Activated CD8-positive, alpha-beta memory T cell treated with anti-CD3 and anti-CD28 coated beads, Interleukin-2, amount 50 U/mL, for 1 hour (primary cell): Measurements from ENCODE around the gene CBLN3.

Experiments
- DNase-seq: peaks from one replicate; pipeline ENCODE4 v3.0.0-alpha.2; 2020; ENCODE audit errors: extremely low read depth

Gene CBLN3

DNA sequence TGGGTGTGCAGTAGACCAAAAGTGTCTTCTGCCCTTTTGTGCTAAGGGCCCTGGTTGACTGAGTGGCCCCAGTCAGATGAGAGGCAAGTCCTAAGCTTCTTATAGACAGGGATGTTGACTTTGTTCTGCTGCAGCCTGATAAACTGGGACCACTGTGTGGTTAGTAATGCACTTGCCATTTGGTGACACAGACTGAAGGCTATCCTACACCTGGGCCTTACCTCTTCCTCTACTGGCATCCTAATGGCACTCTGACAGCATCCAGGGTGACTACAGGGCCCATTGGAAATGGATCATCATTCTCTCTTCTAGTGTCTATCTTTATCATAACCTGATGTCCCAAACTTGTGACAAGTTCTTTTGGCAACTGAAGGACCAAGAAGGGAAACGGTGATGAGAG, 9.8 kb upstream of the CBLN3 start:
- DNase-seq: no peak

DNA sequence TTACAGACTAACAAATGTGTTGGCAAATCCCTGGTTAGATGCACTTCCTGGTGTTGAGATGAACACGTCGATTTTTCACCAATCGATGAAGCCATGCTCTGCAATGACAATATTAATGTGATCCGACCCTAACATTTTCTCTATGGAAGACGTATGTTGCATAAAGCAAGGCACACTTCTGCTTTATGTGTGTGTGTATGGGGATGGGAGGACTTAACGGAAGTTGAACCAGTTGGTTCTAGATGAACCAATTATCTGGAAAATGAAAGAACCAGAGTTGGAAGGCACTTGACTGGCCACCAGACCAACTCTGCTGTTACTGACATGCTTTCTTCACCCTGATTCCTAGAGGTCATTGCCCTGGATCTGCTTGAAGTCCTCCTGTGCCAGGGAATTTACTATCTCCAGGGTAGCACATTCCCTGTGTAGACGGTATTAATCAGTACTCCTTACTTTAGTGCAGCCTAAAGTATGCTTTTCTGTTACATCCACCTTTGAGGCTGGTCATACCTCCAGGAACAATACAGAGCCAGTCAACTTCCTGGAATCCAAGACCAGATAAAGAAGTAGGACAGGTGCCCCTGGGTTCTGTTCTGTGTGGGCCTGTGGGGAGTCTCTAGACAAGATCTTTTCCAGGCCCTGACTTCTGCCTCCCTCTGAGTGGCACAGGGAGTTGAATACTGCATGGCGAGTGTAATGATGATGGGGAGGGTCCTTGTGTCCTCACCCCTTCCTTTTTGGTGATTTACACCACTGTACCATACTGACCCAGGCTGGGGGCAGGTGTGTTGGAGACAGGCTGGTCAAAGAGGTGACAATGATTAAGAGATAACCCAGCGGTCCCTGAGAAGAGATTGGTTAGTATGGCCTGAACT, 9.0 kb upstream of the CBLN3 start:
- DNase-seq: no peak

DNA sequence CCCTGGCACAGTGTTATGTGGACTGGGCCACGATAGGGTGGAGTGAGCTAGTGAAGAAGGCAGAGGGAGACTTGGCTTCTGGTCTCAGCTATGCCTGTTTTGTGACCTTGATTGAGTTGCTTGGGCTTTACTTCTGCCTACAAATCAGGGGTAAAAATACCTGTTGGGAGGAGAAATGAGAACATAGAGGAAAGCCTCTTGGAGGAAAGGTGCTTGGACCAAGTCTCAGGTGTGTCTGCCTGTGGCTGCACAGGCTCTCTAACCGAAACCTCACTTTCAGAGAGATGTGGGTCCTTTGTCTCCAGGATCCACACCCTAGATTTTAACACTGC, 8.2 kb upstream of the CBLN3 start:
- DNase-seq: no peak

DNA sequence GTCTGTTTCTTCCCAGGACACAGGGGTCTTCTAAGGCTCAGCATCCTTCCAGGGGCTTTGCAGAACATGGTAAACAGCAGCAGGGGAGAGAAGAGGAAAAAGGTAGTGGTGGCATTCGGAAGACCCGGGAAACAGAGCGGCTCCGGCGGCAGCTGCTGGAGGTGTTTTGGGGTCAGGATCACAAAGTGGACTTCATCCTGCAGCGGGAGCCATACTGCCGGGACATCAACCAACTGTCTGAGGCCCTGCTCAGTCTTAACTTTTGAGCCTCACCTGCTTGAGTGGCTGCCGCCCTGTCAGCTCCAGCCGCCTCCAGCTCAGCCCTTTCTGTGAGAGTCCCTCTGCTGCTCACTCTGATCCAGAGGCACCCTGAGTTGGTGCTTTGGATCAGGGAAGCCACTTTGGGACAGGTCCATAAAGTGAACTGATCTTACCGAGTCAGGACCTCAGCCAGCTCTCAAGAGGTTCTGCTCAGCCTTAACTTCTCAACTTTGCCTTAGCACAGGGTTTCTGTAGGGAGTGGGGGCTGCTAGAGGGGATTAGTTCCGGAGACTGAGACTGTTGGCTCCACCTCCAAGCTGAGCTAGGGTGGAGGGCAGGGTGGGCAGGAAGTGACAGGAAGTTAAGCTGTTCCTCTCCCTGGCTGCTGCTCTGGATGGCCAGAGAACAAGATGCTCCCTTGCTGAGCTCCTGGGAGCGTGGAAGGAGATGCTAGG, 7.7 kb upstream of the CBLN3 start:
- no peak for DNase-seq

DNA sequence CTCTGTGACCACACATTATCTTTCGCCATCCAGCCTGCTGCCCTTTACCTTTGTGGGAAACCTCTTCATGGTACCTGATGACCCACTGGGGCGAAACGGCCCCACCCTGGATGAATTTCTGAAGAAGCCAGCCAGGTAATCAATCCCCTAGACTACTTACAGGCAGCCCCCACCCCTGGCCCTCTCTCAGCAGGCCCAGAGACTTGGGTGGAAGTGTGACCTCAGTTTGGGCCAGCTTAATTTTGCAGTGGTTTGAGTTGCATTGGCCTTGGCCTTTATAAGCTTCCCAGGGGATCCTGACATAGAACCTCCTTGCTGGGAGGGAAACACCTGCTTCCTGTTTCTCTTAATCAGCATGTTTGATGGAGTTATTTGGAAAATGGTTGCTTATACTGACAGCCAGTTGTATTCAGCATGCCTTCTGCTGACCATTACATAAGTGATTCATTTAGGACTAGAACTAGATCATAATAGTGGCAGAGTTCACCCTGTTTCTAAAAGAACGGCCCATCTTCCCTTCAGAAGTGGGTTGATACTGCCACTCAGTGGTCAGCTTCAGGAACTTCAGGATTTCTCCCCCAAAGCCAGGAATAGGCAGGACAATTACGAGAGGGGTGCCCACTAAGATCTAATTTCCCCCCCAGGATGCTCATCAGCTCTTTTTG, 7.0 kb upstream of the CBLN3 start:
- no peak for DNase-seq

DNA sequence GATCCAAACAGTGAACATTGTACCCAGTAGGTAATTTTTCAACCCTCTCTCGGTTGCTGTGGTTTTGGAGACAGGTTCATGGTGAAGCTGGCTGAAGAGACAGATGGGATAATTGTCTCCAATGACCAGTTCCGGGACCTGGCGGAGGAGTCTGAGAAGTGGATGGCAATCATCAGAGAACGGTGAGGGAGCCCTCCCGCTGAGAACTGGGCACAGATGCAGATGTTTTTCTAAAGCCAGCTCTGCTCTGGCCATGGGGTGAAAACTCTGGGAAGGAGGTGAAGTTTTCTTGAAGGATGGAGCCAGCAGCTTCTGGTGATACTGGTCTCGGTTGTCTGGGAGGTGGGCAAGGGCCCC, 6.5 kb upstream of the CBLN3 start:
- no peak for DNase-seq

DNA sequence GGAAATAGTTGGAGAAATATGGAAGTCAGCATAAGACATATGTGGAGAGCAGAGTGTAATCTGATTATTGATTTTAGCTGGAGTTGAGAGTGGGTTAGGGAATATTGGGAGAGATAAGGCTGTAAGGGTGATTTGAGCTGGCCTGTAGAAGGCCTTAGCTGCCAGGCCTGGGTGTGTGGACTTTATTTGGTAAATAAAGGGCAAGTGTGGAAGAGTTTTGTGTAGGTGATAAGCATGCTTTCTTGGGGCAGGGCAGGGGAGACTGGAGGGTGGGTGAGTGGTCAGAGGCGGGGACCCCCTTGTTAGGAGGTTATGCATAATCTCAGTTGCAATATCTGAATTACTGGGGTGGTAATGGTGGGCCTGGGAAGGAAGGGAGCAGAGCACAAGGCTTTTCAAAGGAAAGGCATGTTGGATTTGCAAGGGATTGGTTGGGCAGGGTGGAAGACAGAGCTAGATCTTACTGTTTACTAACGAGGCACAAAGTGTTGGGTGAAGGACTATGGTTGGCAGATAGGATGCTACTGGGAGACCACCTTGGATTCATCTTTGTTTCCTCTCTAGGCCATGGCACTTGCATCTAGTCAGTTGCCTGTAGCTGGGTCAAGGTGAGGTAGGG, 5.8 kb upstream of the CBLN3 start:
- no peak for DNase-seq

DNA sequence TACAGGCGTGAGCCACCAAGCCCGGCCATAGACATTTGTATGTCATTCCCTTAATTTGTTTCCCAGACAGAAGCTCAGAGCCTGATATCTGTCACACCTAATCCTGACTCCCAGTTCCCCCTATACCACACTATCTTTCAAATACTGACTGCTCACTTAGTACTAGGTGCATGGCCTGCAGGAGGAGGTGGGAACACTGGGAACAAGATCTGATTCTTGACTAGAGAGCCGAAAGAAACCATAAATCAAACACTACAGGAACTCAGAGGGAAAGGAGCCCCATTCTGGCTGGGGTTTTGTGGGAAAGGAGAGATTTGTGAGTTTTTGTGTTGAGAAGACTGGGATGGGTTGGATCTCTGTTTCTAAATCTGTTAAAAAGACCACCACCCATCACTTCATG, 5.2 kb upstream of the CBLN3 start:
- no peak for DNase-seq

DNA sequence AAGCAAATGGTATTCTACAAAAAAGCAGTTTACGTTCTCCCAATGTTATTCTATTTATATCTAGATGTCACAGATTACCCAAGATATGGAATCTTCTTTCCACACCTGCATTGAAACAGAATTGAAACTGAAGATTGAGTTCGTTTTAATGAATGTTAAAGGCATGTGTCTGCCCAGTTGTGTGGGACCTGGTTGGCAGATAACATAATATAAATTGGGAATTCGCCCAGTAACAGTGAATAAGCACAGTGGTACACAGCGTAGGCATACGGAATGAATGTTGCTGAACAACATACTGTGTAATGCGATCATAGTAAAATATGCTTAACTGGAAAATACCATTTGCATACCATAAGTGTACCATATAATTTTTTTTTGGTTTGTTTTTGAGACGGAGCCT, 4.6 kb upstream of the CBLN3 start:
- DNase-seq: no peak

DNA sequence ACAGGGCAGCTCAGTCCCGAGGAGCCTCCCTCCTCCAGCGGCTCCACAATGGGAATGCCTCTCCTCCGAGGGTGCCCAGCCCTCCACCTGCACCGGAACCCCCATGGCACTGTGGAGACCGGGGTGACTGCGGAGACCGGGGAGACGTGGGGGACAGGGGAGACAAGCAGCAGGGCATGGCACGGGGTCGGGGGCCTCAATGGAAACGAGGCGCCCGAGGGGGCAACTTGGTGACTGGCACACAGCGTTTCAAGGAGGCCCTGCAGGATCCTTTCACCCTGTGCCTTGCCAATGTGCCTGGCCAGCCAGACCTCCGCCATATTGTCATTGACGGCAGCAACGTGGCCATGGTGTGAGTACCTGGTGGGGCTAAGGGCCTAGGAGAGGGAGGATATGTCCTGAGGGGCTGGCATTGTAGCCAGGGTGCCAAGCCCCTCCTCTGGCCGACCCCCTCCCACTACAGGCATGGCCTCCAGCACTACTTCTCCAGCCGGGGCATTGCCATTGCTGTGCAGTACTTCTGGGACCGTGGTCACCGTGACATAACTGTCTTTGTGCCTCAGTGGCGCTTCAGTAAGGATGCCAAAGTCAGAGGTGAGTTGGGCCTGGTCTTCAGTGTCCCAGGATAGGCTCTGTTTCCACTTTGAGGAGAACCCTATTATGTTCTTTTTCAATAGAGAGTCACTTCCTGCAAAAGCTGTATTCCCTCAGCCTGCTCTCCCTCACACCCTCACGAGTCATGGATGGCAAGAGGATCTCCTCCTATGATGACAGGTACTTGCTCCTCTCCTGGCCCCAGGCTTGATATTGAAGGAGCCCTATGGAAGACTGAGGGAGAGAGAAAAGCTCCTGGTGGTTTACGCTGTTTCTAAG, 3.0 kb upstream of the CBLN3 start:
- DNase-seq: no peak

DNA sequence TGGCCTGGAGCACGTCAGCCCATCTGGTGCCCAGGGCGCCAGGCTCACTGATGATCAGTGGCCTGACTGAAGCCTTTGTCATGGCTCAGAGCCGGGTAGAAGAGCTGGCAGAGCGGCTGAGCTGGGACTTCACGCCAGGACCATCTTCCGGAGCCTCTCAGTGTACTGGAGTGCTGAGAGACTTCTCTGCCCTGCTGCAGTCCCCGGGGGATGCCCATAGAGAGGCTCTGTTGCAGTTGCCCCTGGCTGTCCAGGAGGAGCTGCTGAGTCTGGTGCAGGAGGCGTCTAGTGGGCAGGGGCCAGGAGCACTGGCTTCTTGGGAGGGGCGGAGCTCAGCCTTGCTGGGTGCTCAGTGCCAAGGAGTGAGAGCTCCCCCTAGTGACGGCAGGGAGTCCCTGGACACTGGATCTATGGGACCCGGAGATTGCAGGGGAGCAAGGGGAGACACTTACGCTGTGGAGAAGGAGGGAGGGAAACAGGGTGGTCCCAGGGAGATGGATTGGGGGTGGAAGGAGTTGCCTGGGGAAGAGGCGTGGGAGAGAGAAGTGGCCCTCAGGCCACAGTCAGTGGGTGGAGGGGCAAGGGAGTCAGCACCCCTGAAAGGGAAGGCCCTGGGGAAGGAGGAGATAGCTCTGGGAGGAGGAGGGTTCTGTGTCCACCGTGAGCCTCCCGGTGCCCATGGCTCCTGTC, 2.2 kb upstream of the CBLN3 start:
- peak; percentile 79 for DNase-seq

DNA sequence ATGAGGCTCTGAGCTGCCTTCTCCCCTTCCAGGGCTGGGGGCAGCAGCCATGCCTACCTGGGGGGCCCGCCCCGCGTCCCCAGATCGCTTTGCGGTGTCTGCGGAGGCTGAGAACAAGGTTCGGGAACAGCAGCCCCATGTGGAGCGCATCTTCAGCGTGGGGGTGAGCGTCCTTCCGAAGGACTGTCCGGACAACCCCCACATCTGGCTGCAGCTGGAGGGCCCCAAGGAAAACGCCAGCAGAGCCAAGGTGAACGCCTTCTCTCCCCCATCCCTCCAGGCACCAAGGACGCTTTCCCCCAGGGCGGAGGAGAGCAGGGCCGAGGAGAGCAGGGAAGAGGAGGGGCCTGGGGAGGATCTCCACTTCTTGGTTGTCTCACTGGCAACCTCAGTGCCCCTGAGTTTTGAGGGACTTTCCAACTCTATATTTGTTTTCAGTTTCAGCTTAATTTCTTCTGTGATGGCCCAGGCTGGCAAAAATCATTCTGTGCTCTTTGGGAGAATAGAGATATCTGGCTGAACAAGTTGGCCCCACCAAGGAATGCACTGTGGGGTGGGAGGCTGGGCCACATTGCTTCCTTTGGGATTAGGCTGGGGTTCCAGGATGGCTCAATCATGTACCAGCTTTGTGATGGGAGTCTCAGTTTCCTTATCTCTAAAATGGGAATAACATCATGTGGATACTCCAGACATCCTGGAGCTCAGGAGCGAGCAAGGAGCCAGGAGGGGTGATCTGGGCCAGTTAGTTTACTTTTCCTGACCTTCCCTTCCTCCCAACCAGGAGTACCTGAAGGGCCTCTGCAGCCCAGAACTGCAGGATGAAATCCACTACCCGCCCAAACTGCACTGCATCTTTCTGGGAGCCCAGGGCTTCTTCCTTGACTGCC, 1.5 kb upstream of the CBLN3 start:
- DNase-seq: no peak

DNA sequence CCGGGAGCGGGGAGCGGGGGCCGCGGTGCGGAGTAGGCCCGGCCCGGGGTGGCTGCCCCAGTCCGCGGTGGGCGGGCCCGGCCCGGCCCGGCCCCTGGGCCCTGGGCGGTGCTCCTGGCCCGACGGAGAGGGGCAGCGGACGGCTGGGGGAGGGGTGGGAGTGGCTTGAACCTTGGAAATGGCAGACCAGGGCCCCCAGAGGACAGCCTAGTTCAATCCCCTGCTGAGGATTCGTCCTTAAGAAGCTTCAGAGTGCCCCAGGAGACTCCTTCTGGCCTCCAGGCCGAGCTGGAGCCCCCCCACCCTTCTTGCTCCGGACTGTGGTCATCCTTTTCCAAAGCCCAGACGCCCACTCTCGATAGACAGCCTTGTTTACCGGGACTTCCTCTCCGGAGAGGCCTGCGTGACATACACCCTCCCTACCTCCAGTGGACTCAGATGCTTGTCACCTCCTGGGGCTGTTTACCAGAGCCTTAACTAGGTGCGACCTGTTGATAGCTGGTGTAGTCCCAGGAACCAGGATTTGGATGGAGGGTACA, 744 bp upstream of the CBLN3 start:
- DNase-seq: no peak

DNA sequence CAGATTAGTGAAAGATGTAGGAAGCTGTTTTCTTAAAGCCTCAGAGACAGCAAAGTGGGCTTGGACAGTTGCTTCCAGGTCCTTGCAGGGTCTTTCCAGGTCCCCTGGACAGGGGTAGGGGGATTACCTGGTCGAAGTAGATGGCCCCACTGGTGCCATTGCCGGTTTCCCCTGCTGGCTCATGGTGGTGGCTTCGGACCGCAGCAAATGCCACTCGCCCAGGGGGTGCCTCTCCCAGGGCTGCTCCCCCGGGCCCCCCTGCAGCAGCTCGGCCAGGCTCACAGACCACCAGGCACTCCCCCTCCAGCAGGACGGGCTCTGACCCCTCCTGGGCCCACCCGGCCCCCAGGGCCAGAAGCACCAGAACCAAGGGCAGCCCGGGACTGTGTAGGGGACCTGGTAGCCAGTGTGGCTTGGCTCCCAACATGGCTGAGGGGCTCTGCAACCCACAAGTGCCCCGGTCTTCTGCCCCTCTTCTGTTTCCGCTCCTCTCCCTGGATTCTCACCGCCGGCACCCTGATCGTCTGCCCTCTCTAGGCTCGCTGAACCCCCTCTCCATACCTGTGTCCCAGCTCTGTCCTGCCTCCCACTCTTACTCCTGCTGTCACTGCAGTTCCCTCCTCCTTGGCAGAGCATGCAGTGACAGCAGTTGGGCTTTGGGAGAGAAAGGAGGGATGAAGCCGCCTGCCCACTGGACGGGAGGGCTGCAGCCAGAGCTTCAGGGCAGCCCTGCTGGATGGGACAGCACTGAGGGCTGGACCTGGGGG, 657 bp downstream of the CBLN3 start:
- no peak for DNase-seq

DNA sequence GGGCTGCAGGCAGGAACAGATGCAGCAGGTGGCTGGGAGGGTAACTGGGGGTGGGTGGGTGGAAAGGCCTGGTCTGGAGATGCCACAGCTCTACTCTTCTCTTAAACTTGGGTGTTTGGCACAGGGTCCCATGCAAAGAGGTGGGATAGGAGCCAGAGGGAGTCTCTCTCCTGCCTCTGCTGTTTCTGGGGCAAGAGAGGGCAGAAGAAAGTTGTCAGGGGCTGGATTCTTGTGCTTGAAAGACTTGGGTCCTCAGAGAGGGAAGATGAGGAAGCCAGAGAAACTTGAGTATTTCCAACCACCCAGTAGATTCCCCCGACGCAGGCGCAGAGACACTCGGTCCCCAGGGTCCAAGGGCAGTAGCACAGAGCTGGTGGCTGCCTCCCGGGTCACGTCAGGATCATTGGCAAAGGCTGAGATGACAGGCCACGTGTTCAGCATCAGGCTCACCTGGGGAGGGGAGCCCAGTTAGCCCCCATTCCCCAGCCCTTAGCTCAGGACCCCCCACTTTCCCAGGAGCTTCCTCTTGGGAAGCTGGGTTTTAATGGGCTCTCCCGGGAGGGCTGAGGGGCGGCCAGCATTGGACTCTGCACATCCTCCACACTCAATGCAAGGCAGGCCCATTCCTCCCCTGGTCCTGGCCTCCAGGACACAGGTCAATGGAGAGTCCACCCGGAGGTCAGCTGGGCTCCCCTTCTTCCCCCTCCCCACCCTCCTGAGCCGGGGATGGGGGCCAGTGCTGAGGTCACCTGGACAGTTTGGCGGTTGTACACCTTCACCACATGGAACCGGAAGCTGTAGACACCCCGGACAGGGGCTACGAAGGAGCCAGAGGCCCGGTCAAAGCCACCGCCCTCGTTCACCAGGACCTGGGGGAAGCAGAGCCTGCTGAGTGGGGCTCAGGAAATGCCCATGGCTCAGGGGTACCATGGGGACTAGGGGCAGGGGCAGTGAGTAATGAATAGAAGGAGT, 1.6 kb downstream of the CBLN3 start:
- no peak for DNase-seq

DNA sequence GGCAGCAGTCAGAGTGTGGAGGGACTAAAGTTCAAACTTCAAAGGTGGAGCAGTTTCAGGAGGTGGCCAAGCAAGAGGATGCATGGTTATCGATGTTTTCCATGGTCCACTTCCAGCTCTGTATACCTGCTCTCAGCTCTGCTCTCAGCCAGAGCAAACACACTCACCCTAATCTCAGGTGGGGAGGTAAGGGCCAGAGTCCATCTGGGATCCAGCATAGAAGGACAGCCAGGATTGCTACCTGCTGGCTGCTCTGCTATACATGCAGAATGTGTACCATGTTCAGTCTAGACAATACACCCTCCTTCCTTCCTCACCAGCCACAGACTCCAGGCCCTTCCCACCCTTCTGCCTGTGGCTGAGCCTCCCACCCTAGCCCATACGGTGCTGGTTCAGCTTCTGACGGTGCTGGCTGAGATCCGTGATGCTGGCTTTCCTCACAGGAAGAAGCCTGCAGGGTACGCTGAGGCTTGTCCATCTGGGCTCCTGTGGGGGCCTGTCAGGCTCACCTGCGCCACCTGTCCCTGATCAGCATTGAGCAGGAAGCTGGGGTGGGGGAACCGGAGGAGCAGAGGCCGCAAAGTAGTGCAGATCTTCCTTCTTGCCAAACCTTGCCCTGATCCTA, 2.4 kb downstream of the CBLN3 start:
- DNase-seq: no peak
